ENCODE measurements around the gene AKR1B15.

AKR1B15 gene

GRCh38 chr7:134619627-134620331, 70.9 kb downstream of the AKR1B15 start:
- DNase-seq = no peak

DNA sequence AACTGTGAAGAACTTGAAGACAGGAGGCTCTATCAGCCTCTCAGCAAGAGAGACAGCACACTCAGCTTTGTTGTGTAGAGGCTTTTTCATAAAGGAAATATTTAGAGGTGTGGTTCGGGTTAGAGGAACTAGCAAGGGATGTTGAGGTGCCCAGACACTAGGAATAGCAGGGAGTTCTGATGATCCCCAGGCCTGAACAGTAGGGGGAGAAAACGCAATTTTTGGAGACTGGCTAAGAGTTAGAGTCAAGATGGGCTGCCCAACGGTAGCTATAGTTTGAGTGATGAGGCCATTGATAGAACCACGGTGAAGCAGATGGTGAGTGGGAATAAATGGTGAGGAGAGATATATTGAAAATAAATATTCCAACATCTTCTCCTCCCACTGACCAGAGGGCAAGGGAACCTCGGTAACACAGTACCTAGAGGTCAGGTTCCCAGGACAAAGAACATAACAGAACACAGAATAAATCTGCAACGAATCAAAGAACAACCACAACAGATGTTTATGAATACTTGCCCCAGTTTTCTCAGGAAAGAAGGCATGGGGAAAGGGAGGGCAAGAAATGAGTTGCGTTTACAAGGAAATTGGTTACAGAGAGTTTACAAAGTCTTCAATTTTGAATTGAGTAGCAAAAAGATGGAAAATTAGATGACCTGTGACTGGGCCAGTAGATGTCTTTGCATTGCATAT, 73.5 kb downstream of the AKR1B15 start:
- DNase-seq = no peak

- no peak for DNase-seq
These were observed 74.3 kb downstream of the AKR1B15 start for GRCh38 chr7:134623193-134623592.

DNA sequence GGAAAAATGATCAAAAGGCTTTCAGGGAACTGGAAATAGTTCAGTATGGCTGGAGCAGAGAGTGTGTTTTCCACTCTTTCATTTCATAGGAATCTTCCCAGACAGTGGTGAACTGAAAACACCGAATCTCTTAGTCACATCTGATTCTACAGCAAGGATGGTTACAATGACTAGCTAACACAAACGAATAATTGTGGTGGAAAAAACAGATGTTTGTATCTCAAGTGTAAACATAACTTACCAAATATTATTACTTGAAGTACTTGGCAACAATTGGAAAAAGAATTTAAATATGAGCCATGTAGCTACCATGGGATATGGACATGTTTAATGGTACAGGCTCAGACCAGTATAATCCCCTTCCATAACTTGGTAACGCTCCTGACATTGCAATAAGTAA, 76.6 kb downstream of the AKR1B15 start:
- DNase-seq = no peak

- no peak for DNase-seq
These were observed 78.3 kb downstream of the AKR1B15 start for GRCh38 chr7:134627109-134627774.

DNA sequence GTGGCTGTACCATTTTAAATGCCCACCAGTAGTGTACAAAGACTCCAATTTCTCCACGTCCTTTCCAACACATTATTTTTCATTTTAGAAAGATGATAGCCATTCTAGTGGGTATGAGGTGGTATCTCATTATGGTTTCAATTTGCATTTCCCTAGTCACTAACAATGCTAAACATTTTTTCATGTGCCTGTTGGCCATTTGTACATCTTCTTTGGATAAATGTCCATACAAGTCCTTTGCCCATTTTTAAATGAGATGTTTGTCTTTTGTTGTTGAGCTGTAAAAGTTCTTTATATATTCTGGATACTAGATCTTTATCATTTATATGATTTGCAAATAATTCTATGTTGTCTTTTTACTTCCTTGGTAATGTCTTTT, 78.9 kb downstream of the AKR1B15 start:
- no peak for DNase-seq

- DNase-seq = no peak
These were observed 80.5 kb downstream of the AKR1B15 start for GRCh38 chr7:134629445-134629844.
